Measurements from ENCODE around the gene AUTS2.

- TF ChIP-seq POLR2A (IDR thresholded peaks at IDR 0.05; ENCODE audit: low read depth, low read length) = no peak
- no peak for TF ChIP-seq POLR2AphosphoS5 (IDR thresholded peaks at IDR 0.05; ENCODE audit: low read depth, low read length)
- no peak for TF ChIP-seq TAF1 (IDR thresholded peaks at IDR 0.05; ENCODE audit: borderline replicate concordance, low read depth, low read length)
Measured at GRCh38 chr7:70076325-70076724, 478.1 kb downstream of the AUTS2 start.
